NOMO-1 treated with DMSO at 0.1 percent for 48 hours (cell line): ENCODE measurements around the gene FOXN3.
"Not testable (repeated sequence)": the region's sequence is repeated elsewhere in the genome, so short reads cannot be mapped to it uniquely, and the experiment has no call there.

Source experiments
- DNase-seq: peaks from one replicate; lab custom pipeline; 2025; ENCODE audit not compliant: unreplicated experiment; lab: John Stamatoyannopoulos, UW

The FOXN3 gene

GRCh38 chr14:89256283-89256682 lies 160.8 kb downstream of the FOXN3 start:
- no peak for DNase-seq

GRCh38 chr14:89255852-89256251 lies 161.2 kb downstream of the FOXN3 start:
- no peak for DNase-seq

DNA sequence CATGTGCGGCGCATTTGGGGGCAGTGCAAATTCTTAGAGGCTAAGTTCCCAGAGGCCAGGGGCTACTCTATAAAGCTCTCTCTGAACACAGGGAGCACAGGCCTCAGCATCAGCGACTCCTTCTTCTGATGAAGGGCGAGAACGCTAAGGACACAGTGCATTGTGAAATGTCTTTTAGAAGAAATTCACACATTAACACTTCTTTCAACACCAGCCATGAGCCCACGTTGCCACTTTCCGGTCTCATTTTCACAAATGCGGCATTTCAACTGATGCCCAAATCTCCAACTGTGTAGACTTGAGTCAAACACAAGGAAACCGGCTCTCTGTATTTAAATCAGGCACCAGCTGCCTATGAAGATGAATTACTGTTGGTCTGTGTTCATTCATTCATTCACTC lies 162.0 kb downstream of the FOXN3 start:
- no peak for DNase-seq

- no peak for DNase-seq
Observed at GRCh38 chr14:89254166-89254909, 162.7 kb downstream of the FOXN3 start.

DNA sequence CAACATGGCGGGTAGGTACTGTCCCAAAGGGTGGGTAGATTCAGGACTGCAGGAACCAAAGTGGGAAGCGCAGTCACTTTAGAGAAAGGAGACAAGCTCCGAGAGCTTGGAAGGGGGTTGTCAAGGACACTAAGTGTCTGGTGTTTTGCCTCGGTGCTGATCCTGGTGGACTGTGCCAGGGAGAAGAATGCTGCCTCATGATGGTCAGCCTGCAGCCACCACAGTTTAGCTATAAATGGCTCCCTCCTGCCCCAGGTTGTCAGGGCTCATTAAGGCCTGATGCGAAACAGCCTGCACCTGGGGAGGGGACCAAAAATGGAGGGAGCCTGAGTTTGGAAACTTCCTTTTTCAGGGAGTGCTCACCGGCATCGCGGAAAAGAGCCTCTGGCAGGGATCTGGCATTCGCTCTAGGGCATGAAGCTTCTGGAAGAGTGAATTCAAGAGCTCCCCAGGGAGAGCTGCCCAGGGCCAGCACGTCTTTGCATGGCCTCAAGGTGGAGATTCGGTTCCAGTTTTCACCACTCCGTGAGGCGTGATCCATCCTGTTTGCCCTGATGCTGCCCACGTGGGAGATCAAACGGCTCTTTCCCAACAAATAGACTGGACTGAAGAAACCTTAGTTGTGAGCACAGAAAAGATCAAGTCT lies 164.0 kb downstream of the FOXN3 start:
- DNase-seq = no peak

DNA sequence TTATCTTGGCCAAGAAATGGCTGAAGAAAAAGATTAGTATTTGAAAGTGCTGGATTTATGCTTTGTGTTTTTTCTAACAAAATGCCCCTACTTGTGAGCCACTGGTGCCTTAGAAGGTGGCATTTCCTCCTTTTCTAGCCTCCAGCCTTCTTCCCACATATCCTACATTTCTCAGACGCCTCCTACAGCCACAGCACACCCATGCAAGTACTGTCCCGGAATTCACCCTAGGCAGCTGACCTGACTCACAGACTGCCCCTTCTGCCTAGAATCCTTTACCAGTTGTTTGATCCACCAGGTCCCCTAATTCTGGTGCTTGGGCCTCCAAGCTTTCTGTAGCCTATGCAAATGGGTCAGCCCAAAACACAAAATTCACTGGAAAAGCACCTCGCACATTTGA lies 166.0 kb downstream of the FOXN3 start:
- no peak for DNase-seq

GRCh38 chr14:89250655-89250975 lies 166.4 kb downstream of the FOXN3 start:
- DNase-seq = not testable (repeated sequence)

GRCh38 chr14:89249972-89250654 lies 166.9 kb downstream of the FOXN3 start:
- no peak for DNase-seq

DNA sequence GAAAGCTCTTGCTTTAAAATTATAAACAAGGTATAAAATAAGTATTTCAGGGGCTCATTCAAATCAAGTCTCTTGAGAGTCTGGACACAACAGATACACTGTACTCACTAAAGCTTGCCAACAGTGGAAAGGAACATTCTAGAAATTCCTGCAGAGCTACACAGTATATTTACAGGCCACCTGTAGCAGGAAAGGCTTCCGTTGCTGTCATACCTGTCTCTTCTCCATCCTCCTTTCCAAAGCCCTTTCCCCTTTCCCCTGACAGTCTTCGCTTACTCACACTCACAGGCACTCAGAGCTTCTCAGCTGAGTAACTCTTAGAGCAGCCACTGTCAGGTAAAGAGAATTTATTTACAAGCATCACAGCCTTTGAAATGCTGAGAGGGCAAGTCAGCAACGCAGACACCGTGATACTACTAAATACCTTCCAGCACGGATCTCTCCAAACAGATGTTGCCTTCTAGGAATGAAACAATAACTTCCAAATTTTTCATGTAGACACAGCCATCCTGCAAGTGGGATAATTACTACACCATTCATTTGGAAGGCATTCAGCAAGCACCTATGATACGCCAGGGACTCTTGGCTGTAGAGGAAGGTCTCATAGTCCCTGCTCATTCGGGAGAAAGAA lies 167.9 kb downstream of the FOXN3 start:
- DNase-seq = no peak

GRCh38 chr14:89248411-89249064 lies 168.5 kb downstream of the FOXN3 start:
- no peak for DNase-seq

- DNase-seq = no peak
Observed at GRCh38 chr14:89247457-89248122, 169.4 kb downstream of the FOXN3 start.

DNA sequence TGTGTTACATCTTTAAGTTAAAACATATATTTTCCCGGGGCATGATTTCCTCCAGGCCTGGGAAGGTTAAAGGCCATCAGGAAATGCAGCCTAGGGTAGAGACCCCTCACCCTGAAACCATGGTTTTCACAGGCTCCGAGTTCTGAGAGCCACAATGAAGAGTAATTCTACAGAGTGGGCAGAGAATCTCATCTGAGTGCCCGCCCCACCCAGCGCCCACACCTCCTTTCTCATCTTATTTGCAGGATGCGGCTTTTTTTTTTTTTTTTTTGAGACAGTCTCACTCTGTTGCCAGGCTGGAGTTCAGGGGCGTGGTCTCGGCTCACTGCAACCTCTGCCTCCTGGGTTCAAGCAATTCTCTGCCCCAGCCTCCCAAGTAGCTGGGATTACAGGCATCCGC lies 170.7 kb downstream of the FOXN3 start:
- DNase-seq = no peak

- DNase-seq = no peak
Observed at GRCh38 chr14:89245802-89246201, 171.2 kb downstream of the FOXN3 start.

DNA sequence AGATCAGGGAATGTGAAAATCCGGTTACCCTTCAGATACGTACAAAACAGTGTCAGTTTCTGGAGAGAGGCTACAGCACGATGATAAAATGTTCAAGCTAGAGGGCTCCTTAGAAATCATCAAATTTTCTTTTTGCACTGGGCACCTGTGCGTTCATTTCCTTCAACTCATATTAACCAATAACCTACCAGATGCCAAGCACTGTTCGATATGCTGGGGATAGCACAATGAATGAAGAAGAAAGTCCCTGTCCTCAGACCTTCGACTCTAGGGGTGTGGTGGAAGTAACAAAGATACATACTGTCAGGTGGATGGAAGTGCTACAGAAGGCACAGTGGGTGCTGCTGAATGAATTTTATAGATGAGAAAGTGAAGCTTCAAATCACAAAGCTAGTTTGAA lies 172.3 kb downstream of the FOXN3 start:
- no peak for DNase-seq

DNA sequence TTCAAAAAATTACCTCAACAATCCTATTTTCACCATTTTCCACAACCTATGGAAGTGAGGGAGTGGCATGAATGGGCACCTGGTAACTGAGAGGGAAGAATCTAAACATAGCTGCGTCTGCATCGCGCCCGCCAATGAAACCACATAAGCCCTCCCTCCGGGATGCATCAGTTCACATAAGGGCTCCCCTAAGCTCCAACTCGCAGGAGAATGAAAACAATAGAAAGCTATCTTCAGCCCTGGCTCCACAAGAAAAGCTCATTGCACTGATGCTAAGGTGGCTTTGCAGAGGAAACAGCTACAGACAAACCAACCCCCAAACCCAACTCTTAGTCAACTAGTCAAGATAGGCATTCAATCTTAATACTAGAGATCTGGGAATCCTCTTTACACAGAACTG lies 173.3 kb downstream of the FOXN3 start:
- DNase-seq = no peak

DNA sequence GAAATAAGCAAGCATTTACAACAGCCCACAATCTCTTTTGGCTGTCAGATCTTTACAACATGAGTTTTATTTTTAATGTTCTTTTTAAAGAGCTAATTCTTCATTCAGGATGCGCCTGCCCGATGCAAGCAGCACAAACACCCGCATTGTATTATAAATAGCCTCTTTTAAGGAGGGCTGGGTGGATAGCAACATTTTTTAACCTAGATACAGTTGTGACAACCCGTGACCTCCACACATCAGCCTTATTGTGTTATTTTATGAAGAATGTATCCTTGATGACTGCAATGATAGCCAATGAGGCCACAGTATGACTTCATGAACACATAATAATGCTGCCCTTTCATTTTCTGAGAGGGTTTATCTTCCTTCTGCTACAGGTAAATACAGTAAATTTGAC lies 173.7 kb downstream of the FOXN3 start:
- DNase-seq = no peak

- DNase-seq = no peak
Observed at GRCh38 chr14:89242652-89243279, 174.3 kb downstream of the FOXN3 start.

GRCh38 chr14:89241934-89242651 lies 174.9 kb downstream of the FOXN3 start:
- no peak for DNase-seq

GRCh38 chr14:89241257-89241656 lies 175.8 kb downstream of the FOXN3 start:
- no peak for DNase-seq

DNA sequence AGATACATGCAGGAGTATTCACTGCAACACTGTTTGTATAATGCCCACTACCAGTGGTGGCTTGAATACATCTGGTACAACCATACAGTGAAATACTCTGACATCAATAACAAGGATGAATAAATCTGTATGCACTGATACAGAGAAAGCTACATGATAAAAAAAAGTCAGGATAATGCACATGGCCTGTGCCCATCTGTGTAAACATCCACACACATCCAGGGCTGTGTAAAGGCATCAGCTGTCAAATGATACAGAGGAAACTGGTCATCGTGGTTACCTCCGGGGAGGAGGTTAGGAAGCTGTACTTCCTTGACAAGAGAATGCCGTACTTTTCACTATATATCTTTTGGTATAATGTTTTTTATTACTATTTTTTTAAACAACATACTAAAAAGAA lies 176.6 kb downstream of the FOXN3 start:
- no peak for DNase-seq
